ENCODE results near the gene FAF1. TPM values are rescaled to one million over a fixed set of nuclear protein-coding genes. Genes with fewer than 3 reads are reported as not detected.

Gene FAF1
- total RNA-seq, 1 experiment from 2014 or later, result 78.7 TPM

- Histone ChIP-seq H3K27me3 (replicated peaks; ENCODE audit: control insufficient read depth, insufficient read depth, low read length) (no peaks in the 10 kb centered on the region), H3K9me3 (no peaks in the 10 kb centered on the region), H3K36me3 (ENCODE audit: control insufficient read depth, insufficient read depth, low read length) (no peaks in the 10 kb centered on the region; the same call in 1 of the 2 replicates), H3K4me1 (no peaks in the 10 kb centered on the region), H3K4me3 (ENCODE audit: low read depth, low read length) (no peak overlapping the region)
- TF ChIP-seq, protein P1, sequence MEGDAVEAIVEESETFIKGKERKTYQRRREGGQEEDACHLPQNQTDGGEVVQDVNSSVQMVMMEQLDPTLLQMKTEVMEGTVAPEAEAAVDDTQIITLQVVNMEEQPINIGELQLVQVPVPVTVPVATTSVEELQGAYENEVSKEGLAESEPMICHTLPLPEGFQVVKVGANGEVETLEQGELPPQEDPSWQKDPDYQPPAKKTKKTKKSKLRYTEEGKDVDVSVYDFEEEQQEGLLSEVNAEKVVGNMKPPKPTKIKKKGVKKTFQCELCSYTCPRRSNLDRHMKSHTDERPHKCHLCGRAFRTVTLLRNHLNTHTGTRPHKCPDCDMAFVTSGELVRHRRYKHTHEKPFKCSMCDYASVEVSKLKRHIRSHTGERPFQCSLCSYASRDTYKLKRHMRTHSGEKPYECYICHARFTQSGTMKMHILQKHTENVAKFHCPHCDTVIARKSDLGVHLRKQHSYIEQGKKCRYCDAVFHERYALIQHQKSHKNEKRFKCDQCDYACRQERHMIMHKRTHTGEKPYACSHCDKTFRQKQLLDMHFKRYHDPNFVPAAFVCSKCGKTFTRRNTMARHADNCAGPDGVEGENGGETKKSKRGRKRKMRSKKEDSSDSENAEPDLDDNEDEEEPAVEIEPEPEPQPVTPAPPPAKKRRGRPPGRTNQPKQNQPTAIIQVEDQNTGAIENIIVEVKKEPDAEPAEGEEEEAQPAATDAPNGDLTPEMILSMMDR (IDR thresholded peaks at IDR 0.05; ENCODE audit: insufficient read depth in 1 of 2, low read depth in 1 of 2, low read length in 1 of 2, severe bottlenecking in 1 of 2, unreplicated experiment in 1 of 2), result no peak
- Mint-ChIP-seq H3K4me3 (ENCODE audit: unreplicated experiment) (no peak overlapping the region), H3K27me3 (ENCODE audit: insufficient read depth, unreplicated experiment) (no peaks in the 10 kb centered on the region), H3K36me3 (ENCODE audit: insufficient read depth, unreplicated experiment) (peaks cover 16% of the 10 kb centered on the region), H3K27ac (ENCODE audit: unreplicated experiment) (no peak overlapping the region), H3K4me1 (ENCODE audit: low read depth, unreplicated experiment) (no peaks in the 10 kb centered on the region), H3K9me3 (ENCODE audit: unreplicated experiment) (no peaks in the 10 kb centered on the region)
- ChIA-PET POLR2A (no interaction called here), CTCF (no interaction called here)
- no peak for DNase-seq
- BruUV-seq (replicated peaks), result no TSS peak
- intact Hi-C loops (cut with micrococcal nuclease; ENCODE audit: unreplicated experiment), result no loop called here
These were observed 437.2 kb downstream of the FAF1 start for GRCh38 chr1:50522691-50523342.

DNA sequence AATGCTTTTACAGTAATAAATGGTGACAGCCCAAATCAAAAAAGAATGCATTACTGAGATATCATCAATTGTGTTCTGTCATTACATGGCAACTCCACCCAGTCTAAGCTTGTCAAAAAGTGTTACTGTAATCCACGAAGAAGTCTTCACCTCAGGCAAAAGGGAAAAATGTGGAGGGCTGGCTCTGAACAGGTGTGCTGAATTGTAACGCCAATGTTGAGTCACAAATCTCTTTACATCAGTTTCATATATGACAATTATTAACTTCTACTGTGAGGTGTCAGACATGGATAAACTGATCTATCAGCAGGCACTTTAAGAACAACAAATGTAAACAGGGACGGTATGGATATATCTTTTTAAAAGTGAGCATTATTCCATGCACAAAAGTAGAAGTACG lies 438.4 kb downstream of the FAF1 start:
- ChIA-PET POLR2A (no interaction called here), CTCF (no interaction called here)
- Mint-ChIP-seq H3K27me3 (ENCODE audit: insufficient read depth, unreplicated experiment) (no peaks in the 10 kb centered on the region), H3K4me1 (ENCODE audit: low read depth, unreplicated experiment) (no peaks in the 10 kb centered on the region), H3K36me3 (ENCODE audit: insufficient read depth, unreplicated experiment) (peaks cover 16% of the 10 kb centered on the region), H3K27ac (ENCODE audit: unreplicated experiment) (no peak overlapping the region), H3K9me3 (ENCODE audit: unreplicated experiment) (no peaks in the 10 kb centered on the region), H3K4me3 (ENCODE audit: unreplicated experiment) (no peak overlapping the region)
- Histone ChIP-seq H3K27me3 (replicated peaks; ENCODE audit: control insufficient read depth, insufficient read depth, low read length) (no peaks in the 10 kb centered on the region), H3K4me1 (no peaks in the 10 kb centered on the region), H3K36me3 (ENCODE audit: control insufficient read depth, insufficient read depth, low read length) (no peaks in the 10 kb centered on the region; the same call in 1 of the 2 replicates), H3K4me3 (ENCODE audit: low read depth, low read length) (no peak overlapping the region), H3K9me3 (no peaks in the 10 kb centered on the region)
- intact Hi-C loops (cut with micrococcal nuclease; ENCODE audit: unreplicated experiment), result no loop called here
- BruUV-seq (replicated peaks), result no TSS peak
- no peak for DNase-seq
- TF ChIP-seq, protein P1 (IDR thresholded peaks at IDR 0.05; ENCODE audit: insufficient read depth in 1 of 2, low read depth in 1 of 2, low read length in 1 of 2, severe bottlenecking in 1 of 2, unreplicated experiment in 1 of 2), result no peak

DNA sequence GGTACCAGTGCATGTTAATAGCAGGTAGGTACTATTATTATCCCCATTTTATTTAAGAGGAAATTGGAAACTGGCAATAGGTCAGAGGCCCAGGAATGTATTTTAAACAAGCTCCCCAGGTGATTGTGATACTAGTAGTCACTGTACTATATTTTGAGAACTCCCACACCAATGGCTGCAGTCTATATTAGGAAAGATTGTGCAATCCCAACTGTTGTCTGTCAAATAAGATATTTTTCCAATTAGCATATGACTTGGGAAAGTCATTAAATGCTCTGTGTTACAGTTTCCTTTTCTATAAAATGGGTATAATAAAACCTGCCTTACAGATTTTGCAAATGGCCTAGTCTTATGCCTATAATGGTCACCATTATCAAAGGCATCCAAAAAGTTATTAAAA lies 442.6 kb downstream of the FAF1 start:
- BruUV-seq (replicated peaks), result no TSS peak
- peaks cover 4% of the 10 kb centered on the region for H3K36me3 Mint-ChIP-seq (ENCODE audit: insufficient read depth, unreplicated experiment)
- TF ChIP-seq, protein P1 (IDR thresholded peaks at IDR 0.05; ENCODE audit: insufficient read depth in 1 of 2, low read depth in 1 of 2, low read length in 1 of 2, severe bottlenecking in 1 of 2, unreplicated experiment in 1 of 2), result no peak
- POLR2A ChIA-PET, result no interaction called here
- CTCF ChIA-PET, result no interaction called here
- H3K4me3 Mint-ChIP-seq (ENCODE audit: unreplicated experiment), result no peak overlapping the region
- DNase-seq, result no peak
- no peaks in the 10 kb centered on the region for H3K4me1 ChIP-seq
- no peaks in the 10 kb centered on the region for H3K9me3 ChIP-seq
- no peaks in the 10 kb centered on the region for H3K9me3 Mint-ChIP-seq (ENCODE audit: unreplicated experiment)
- H3K27me3 Mint-ChIP-seq (ENCODE audit: insufficient read depth, unreplicated experiment), result no peaks in the 10 kb centered on the region
- no peak overlapping the region for H3K4me3 ChIP-seq (ENCODE audit: low read depth, low read length)
- H3K36me3 ChIP-seq (ENCODE audit: control insufficient read depth, insufficient read depth, low read length), result no peaks in the 10 kb centered on the region; the same call in 1 of the 2 replicates
- no peaks in the 10 kb centered on the region for H3K4me1 Mint-ChIP-seq (ENCODE audit: low read depth, unreplicated experiment)
- H3K27ac Mint-ChIP-seq (ENCODE audit: unreplicated experiment), result no peak overlapping the region
- H3K27me3 ChIP-seq (replicated peaks; ENCODE audit: control insufficient read depth, insufficient read depth, low read length), result no peaks in the 10 kb centered on the region
- intact Hi-C loops (cut with micrococcal nuclease; ENCODE audit: unreplicated experiment), result no loop called here
